Esophagus (tissue), 2 donors: ENCODE measurements around the gene STK4. TPM values are rescaled to one million over a fixed set of nuclear protein-coding genes. Genes with fewer than 3 reads are reported as not detected.
A peak's percentile ranks its signal among the peaks of the same experiment; 100 is the strongest.

Source experiments
- H3K27ac ChIP-seq, 2 donors: one replicate each; pipeline ENCODE4 v1.5.1; 2013; ENCODE audit warnings: low read depth in 2 of 2, mild to moderate bottlenecking in 2 of 2, inconsistent platforms in 1 of 2, low read length in 1 of 2, moderate library complexity in 1 of 2
- H3K27me3 ChIP-seq, 2 donors: one replicate each; pipeline ENCODE4 v1.6.1; 2013; ENCODE audit warnings: low read length in 2 of 2, control low read depth in 1 of 2, mild to moderate bottlenecking in 1 of 2; ENCODE audit not compliant: insufficient read depth in 2 of 2, control insufficient read depth in 1 of 2
- H3K36me3 ChIP-seq, 2 donors: one replicate each; pipeline ENCODE4 v1.6.1; 2013; ENCODE audit warnings: low read length in 1 of 2; ENCODE audit not compliant: control insufficient read depth in 2 of 2, insufficient read depth in 2 of 2
- H3K4me1 ChIP-seq, 2 donors: one replicate each; pipeline ENCODE4 v1.6.1; 2013; ENCODE audit warnings: low read length in 1 of 2; ENCODE audit not compliant: control insufficient read depth in 2 of 2, insufficient read depth in 2 of 2
- H3K4me3 ChIP-seq, 2 donors: one replicate each; pipeline ENCODE4 v1.5.1; 2013; ENCODE audit warnings: low read length in 2 of 2, mild to moderate bottlenecking in 2 of 2, low read depth in 1 of 2, moderate library complexity in 1 of 2
- H3K9me3 ChIP-seq, 2 donors: one replicate each; pipeline ENCODE4 v1.6.1; 2013; ENCODE audit warnings: mild to moderate bottlenecking in 2 of 2, low read depth in 1 of 2, low read length in 1 of 2, moderate library complexity in 1 of 2; ENCODE audit not compliant: control insufficient read depth in 2 of 2, insufficient read depth in 1 of 2
- WGBS, 2 donors: extraction: QIAGEN DNeasy Blood & Tissue Kit; methylation state at CpG; one replicate each; pipeline ENCODE4 v1.1.7; 2013; 5-methylcytosine and 5-hydroxymethylcytosine counted together
- polyA plus RNA-seq, 2 donors: library from polyadenylated mRNA; stranded (reverse); fragments of 200-250 nt; gene quantifications; one replicate each; pipeline ENCODE4 v1.2.3, GENCODE V29; 2013
- donor health status: healthy with polysubstance abuse.
- donor health status: Bipolar disorder and iron deficiency.

STK4 gene
- polyA plus RNA-seq, 2 donors, result 4.7 to 4.8 TPM

- H3K36me3 ChIP-seq, result peaks cover 0 to 3% of the 10 kb centered on the region in 2 donors
- H3K4me1 ChIP-seq, result peaks cover 0 to 2% of the 10 kb centered on the region in 2 donors
- peak within 1 kb of the TSS; percentile 61 to 89 for H3K27ac ChIP-seq
- peak within 1 kb of the TSS; percentile 76 to 91 for H3K4me3 ChIP-seq
- no peaks in the 10 kb centered on the region for H3K9me3 ChIP-seq
- WGBS, 2 donors, result 0% methylated on average over 45 to 60 of the region's 60 CpGs
- no peaks in the 10 kb centered on the region for H3K27me3 ChIP-seq
Measured at GRCh38 chr20:44960103-44960852, 6.0 kb upstream of the STK4 start, which contains the start of gene TOMM34. TOMM34 (minus strand) TSS chr20:44960397; CDS start chr20:44960333, 64 bp downstream.

GRCh38 chr20:44961011-44961869, 5.1 kb upstream of the STK4 start:
- peaks cover 0 to 2% of the 10 kb centered on the region in 2 donors for H3K4me1 ChIP-seq
- H3K36me3 ChIP-seq, result peaks cover 0 to 3% of the 10 kb centered on the region in 2 donors
- 76 to 79% methylated on average over 4 of the region's 4 CpGs for whole genome bisulfite sequencing, 2 donors
- H3K27me3 ChIP-seq, result no peaks in the 10 kb centered on the region
- H3K9me3 ChIP-seq, result no peaks in the 10 kb centered on the region
- no peak overlapping the region for H3K4me3 ChIP-seq
- no peak overlapping the region for H3K27ac ChIP-seq

GRCh38 chr20:44961870-44962267, 4.4 kb upstream of the STK4 start:
- H3K36me3 ChIP-seq, result peaks cover 0 to 3% of the 10 kb centered on the region in 2 donors
- 79 to 85% methylated on average over 3 of the region's 3 CpGs for WGBS, 2 donors

GRCh38 chr20:44962483-44962882, 3.8 kb upstream of the STK4 start:
- 72 to 74% methylated on average over 3 of the region's 3 CpGs for WGBS, 2 donors
- H3K27ac ChIP-seq, result no peak overlapping the region
- H3K9me3 ChIP-seq, result no peaks in the 10 kb centered on the region
- peaks cover 0 to 3% of the 10 kb centered on the region in 2 donors for H3K4me1 ChIP-seq
- H3K27me3 ChIP-seq, result no peaks in the 10 kb centered on the region
- peaks cover 0 to 3% of the 10 kb centered on the region in 2 donors for H3K36me3 ChIP-seq
- no peak overlapping the region for H3K4me3 ChIP-seq

More at GRCh38 chr20:44961870-44962267, 4.4 kb upstream of the STK4 start:
- H3K9me3 ChIP-seq, result no peaks in the 10 kb centered on the region
- H3K27ac ChIP-seq, result no peak overlapping the region
- no peaks in the 10 kb centered on the region for H3K27me3 ChIP-seq
- H3K4me3 ChIP-seq, result no peak overlapping the region
- H3K4me1 ChIP-seq, result peaks cover 0 to 2% of the 10 kb centered on the region in 2 donors

- 89 to 90% methylated on average over 4 of the region's 4 CpGs for WGBS, 2 donors
- H3K9me3 ChIP-seq, result no peaks in the 10 kb centered on the region
Measured at GRCh38 chr20:44963325-44964215, 2.7 kb upstream of the STK4 start.

GRCh38 chr20:44965651-44966029, 672 bp upstream of the STK4 start:
- H3K36me3 ChIP-seq, result no peaks in the 10 kb centered on the region
- H3K27ac ChIP-seq, result peak overlapping the region; percentile 94 to 96
- H3K27me3 ChIP-seq, result no peaks in the 10 kb centered on the region
- no peaks in the 10 kb centered on the region for H3K9me3 ChIP-seq
- peak overlapping the region; percentile 84 for H3K4me3 ChIP-seq
- WGBS, 2 donors, result 27 to 33% methylated on average over 5 of the region's 5 CpGs
- H3K4me1 ChIP-seq, result peaks cover 0 to 3% of the 10 kb centered on the region in 2 donors

More at GRCh38 chr20:44963325-44964215, 2.7 kb upstream of the STK4 start:
- Histone ChIP-seq H3K4me3 (peak overlapping the region in 1 of 2 donors; percentile 3), H3K36me3 (no peaks in the 10 kb centered on the region), H3K27me3 (no peaks in the 10 kb centered on the region), H3K27ac (no peak overlapping the region), H3K4me1 (peaks cover 0 to 4% of the 10 kb centered on the region in 2 donors)

- WGBS, 2 donors, result 28 to 34% methylated on average over 5 of the region's 5 CpGs
- no peaks in the 10 kb centered on the region for H3K36me3 ChIP-seq
- no peaks in the 10 kb centered on the region for H3K27me3 ChIP-seq
- H3K4me1 ChIP-seq, result peaks cover 0 to 3% of the 10 kb centered on the region in 2 donors
- H3K27ac ChIP-seq, result peak overlapping the region; percentile 94 to 96
- H3K4me3 ChIP-seq, result peak overlapping the region; percentile 84
- H3K9me3 ChIP-seq, result no peaks in the 10 kb centered on the region
Measured at GRCh38 chr20:44967207-44967807, 995 bp downstream of the STK4 start.

GRCh38 chr20:44969300-44969894, 3.1 kb downstream of the STK4 start:
- WGBS, 2 donors, result 42 to 47% methylated on average over 3 of the region's 3 CpGs
- H3K27ac ChIP-seq, result peak overlapping the region in 1 of 2 donors; percentile 11

More at GRCh38 chr20:44969300-44969894, 3.1 kb downstream of the STK4 start:
- H3K36me3 ChIP-seq, result peaks cover 0 to 3% of the 10 kb centered on the region in 2 donors
- peaks cover 0 to 3% of the 10 kb centered on the region in 2 donors for H3K4me1 ChIP-seq
- H3K4me3 ChIP-seq, result no peak overlapping the region
- no peaks in the 10 kb centered on the region for H3K27me3 ChIP-seq
- H3K9me3 ChIP-seq, result no peaks in the 10 kb centered on the region
